Motor neuron (in vitro differentiated cells): ENCODE data around the gene TXNDC16. TPM values are rescaled to one million over a fixed set of nuclear protein-coding genes. Genes with fewer than 3 reads are reported as not detected.
"Not testable (repeated sequence)": the region's sequence is repeated elsewhere in the genome, so short reads cannot be mapped to it uniquely, and the experiment has no call there.

Experiments
- ATAC-seq, 8 experiments: fragments of 200-7000 bp; cut with Tn5 transposase; replicated peaks in 6 of 8; 2 replicates each; pipeline ENCODE4 v1.8.0; 2021; ENCODE audit warnings: mild to moderate bottlenecking in 8 of 8, moderate library complexity in 8 of 8
- H3K27ac ChIP-seq, 2 donors: fragments of 250-450 bp; sonication (Bioruptor Pico); 2 replicates each; pipeline ENCODE4 v1.9.0; 2021; ENCODE audit warnings: antibody characterized with exemption in 2 of 2, mild to moderate bottlenecking in 2 of 2, moderate library complexity in 1 of 2
- H3K4me1 ChIP-seq, 2 donors: fragments of 250-450 bp; sonication (Bioruptor Pico); replicated peaks in 1 of 2; 2 replicates each; pipeline ENCODE4 v1.6.1; 2021; ENCODE audit warnings: antibody characterized with exemption in 2 of 2, mild to moderate bottlenecking in 2 of 2, moderate library complexity in 1 of 2
- H3K4me3 ChIP-seq, 5 donors: fragments of 250-450 bp; sonication (Bioruptor Pico); 2 replicates each; pipeline ENCODE4 v1.9.0; 2021; ENCODE audit warnings: antibody characterized with exemption in 5 of 5, mild to moderate bottlenecking in 5 of 5, moderate library complexity in 4 of 5
- WGBS, 10 experiments: fragments of 450-650 bp; shearing (Covaris generic); methylation state at CpG; one replicate each; pipeline ENCODE4 v1.0.0; 2022; 5-methylcytosine and 5-hydroxymethylcytosine counted together
- in situ Hi-C, 9 experiments: fragments of 400-800 bp; cut with MboI; loops; one replicate each; pipeline ENCODE4 v1.15.0; 2021; ENCODE audit warnings: low sequenced_read_pairs in 9 of 9, low pct_unique_long_range_greater_than_20kb in 2 of 9; ENCODE audit not compliant: unreplicated experiment in 9 of 9
- total RNA-seq, 8 experiments: library from RNA; unstranded; fragments of 300-600 nt; gene quantifications; 2 replicates each; pipeline versions ENCODE4 v1.2.3 to v1.2.4, GENCODE V29; 2022

TXNDC16 gene
- total RNA-seq, 8 experiments from 2014 or later, result 2.3 to 24.0 (median 16.3) TPM

DNA sequence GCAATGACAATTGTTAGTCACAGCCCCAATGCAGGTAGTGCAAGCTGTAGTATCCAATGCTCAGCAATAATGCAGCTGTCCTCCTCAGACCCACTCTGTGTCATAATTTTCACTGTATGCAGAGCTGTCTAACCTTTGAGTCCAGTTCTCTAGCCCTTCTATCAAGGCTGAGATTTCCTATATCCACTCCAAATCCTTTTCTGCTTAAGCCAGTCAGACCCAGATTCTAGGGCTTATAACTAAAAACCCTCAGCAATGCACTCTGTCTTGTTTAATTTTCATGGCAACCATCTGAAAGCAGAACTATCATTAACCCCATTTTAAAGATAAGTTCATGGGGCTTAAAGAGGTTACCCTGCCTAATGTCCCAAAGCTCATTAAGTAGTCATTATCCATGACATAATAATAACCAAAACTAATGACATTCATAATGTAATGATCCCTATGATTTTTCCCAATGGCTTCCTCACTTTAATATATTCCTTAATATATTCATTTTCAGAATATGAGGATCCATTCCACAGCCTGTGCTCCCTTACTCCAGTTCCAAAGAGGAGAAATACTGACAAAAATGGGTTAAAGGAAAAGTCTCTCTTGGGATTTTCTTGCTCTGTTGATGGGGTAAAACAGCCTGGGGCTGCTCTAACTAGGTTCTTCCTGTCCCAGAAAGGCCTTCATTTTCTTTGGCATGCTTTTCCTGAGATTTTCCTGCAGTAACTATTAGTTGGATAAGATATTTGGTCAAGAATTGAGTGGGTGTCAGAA is 29.5 kb downstream of the TXNDC16 start:
- in situ Hi-C loops, result no loop called here
- no peak for ATAC-seq
- H3K27ac ChIP-seq, result no peak overlapping the region
- no peaks in the 10 kb centered on the region for H3K4me1 ChIP-seq
- no peak overlapping the region for H3K4me3 ChIP-seq

DNA sequence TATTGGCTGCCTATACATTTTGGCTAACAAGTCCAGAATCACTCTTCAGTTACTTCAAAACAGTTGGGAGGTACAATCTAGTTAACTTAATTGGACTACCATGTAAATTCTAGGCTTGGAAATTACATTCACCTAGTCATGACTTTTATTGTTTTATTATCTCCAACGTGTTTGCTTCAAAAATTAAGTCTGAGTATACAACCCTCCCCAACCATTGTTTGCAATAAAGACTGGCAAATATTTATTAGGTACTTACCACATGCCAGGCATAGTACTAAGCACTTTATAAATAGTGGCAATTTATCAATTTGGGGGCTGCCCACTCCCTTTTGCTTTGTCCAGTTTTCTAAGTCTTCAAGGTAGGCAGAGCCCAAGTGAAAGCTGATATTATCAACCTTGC is 30.3 kb downstream of the TXNDC16 start:
- H3K27ac ChIP-seq, result no peak overlapping the region
- H3K4me1 ChIP-seq, result no peaks in the 10 kb centered on the region
- WGBS, 10 experiments, result 0 to 88% (median 50%) methylated on average over 1 of the region's 1 CpG; no CpG with 5 or more reads in 3 of the 10 experiments
- in situ Hi-C loops, result no loop called here
- no peak overlapping the region for H3K4me3 ChIP-seq
- no peak for ATAC-seq

DNA sequence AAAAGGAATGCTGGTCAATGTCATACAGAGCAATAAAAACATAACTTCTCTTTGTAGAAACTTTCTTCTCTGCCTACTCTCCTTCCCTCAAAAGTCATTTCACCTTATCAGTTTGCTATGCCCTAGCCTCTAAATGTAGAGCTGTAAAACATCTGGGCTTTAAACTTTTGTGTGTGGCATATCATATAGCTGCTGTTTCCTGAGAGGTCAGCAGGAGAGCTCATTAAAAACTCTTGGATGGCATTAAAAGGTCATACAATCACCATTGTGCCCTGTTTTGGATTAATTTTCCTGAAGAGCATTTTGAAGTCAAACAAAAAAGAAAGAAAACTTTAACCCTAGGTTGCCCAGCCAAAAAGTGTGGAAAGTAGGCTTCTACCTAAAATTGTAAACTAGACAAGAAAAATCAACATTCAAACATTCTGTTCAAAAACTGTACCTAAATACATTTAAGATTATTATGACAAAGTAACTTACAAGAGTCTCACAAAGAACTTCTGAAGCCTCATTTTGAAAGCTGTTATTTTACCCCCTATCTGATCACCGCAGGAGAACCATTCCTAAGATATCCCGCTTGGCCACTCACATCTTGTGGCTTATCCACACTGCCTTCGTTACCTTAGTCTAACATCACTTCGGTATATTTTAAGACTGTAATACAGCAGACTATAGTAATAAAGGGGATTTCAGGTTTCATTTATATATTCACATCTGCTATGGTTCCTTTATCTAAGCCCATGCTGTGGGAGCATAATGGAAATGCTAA is 38.1 kb downstream of the TXNDC16 start:
- Histone ChIP-seq H3K4me1 (no peaks in the 10 kb centered on the region), H3K4me3 (no peak overlapping the region), H3K27ac (no peak overlapping the region)
- no peak for ATAC-seq
- WGBS, 10 experiments, result 64 to 100% (median 95%) methylated on average over 1 to 4 of the region's 4 CpGs; no CpG with 5 or more reads in 1 of the 10 experiments
- in situ Hi-C loops, result no loop called here

DNA sequence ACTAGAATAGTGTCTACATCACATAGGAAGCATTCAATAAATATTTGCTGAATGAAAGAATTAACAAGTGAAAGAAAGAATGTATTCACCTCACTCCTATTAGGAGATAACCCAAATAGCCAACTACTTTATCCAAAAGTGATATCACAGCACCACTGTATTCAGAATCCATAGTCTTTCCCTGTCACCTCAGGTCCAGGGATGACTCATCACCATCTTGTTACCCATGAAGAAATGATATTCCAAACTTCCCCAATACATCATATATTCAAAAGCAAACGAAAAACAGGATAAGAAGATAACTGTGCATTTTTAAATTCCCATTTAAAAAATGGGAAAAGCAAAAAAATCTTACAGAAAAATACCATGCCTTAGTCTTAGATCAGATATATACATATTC is 39.1 kb downstream of the TXNDC16 start:
- no peaks in the 10 kb centered on the region for H3K4me1 ChIP-seq
- H3K4me3 ChIP-seq, result no peak overlapping the region
- in situ Hi-C loops, result no loop called here
- WGBS, 10 experiments, result 43 to 100% (median 60%) methylated on average over 1 of the region's 1 CpG; no CpG with 5 or more reads in 3 of the 10 experiments
- ATAC-seq, result no peak
- H3K27ac ChIP-seq, result no peak overlapping the region

DNA sequence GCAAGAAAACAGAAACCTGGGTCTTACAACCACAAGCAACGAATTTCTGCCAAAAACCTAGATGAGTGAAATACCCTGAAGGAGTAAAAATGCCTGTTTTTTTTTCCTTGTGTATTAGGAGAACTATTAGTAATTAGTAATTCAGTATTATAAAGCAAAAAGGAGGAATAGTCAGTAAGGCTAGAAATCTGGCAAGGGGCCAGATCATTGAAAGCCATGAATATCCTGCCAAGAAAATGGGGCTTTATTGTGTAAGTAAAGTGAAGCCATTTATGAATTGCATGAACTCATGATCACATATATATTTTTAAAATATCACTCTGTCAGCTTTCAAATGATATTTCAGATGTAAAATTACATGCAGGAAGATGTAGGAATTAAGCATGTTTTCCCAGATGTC is 57.9 kb downstream of the TXNDC16 start:
- no peaks in the 10 kb centered on the region for H3K4me1 ChIP-seq
- H3K27ac ChIP-seq, result no peak overlapping the region
- 60 to 100% (median 83%) methylated on average over 1 of the region's 1 CpG; no CpG with 5 or more reads in 5 of the 10 experiments for WGBS, 10 experiments
- no peak overlapping the region for H3K4me3 ChIP-seq
- in situ Hi-C loops, result no loop called here
- ATAC-seq, result no peak

DNA sequence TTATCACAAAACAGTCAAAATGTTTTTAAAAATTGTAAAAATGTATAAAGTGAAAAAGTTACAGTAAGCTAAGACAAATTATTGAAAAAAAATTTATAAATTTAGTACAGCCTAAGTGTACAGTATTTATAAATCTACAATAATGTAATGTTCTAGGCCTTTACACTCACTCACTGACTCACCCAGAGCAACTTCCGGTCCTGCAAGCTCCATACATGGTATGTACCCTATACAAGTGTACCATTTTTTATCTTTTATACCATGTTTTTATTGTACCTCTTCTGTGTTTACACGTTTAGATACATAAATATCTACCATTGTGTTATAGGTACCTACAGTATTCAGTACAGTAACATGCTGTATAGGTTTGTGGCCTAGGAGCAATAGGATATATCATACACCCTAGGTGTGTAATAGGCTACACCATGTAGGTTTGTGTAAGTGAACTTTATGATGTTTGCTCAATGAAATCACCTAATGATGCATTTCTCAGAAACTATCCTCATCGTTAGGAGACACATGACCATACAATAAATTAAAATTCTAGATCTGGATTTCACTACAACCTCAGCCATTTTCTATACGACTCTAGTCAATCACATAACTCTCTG is 66.8 kb downstream of the TXNDC16 start:
- Histone ChIP-seq H3K27ac (no peak overlapping the region), H3K4me1 (no peaks in the 10 kb centered on the region), H3K4me3 (no peak overlapping the region)
- ATAC-seq, result no peak
- in situ Hi-C loops, result no loop called here
- WGBS, 10 experiments, result 56 to 100% (median 90%) methylated on average over 2 to 4 of the region's 4 CpGs; no CpG with 5 or more reads in 1 of the 10 experiments

DNA sequence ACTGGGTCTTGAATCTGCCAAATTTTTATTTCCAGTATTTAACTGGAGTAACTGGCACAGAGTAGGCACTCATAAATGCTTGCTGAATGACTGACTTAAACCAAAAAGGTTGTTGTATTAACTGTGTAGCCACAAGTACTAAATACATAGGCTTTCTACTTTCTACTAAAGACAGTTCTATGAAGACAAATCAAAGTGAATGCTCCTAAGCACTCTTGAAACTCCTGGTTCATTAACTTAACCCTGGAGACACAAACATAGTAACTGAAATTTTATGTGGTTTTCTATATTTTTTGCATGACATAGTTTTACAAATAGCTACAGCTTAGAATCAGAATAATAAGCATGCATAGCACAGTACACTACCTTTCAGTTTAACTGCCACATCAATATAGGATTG is 70.4 kb downstream of the TXNDC16 start:
- H3K4me1 ChIP-seq, result no peaks in the 10 kb centered on the region
- ATAC-seq, result no peak
- in situ Hi-C loops, result no loop called here
- no peak overlapping the region for H3K27ac ChIP-seq
- no peak overlapping the region for H3K4me3 ChIP-seq

DNA sequence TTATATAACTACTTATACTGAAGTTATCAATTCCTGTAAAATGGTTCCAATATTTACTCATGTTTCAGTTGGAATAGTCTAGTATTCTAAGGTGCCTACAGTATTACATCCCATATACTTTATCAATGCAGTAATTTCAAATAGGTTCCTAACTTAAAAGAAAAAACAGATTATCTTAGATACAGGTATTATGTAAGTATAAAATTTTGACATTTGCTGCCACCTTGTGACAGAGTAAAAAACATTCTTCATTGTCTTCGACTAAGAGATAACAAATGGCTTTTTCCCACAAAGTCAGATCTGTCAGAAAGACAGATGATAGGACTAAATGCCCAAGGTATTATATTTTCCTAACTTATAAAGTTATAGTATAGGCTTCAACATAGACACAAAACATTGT is 78.7 kb downstream of the TXNDC16 start:
- in situ Hi-C loops, result loop anchor here in 3 of 9 experiments (10.0 to 25.0 kb wide), 2 partner anchors 179 to 186 kb away; no protein-coding TSS in a partner anchor
- H3K27ac ChIP-seq, result no peak overlapping the region
- peak in 2 of 8 experiments; percentile 23 to 27 for ATAC-seq
- no peak overlapping the region for H3K4me3 ChIP-seq
- 0 to 69% (median 39%) methylated on average over 1 of the region's 1 CpG; no CpG with 5 or more reads in 2 of the 10 experiments for WGBS, 10 experiments
- H3K4me1 ChIP-seq, result no peaks in the 10 kb centered on the region

DNA sequence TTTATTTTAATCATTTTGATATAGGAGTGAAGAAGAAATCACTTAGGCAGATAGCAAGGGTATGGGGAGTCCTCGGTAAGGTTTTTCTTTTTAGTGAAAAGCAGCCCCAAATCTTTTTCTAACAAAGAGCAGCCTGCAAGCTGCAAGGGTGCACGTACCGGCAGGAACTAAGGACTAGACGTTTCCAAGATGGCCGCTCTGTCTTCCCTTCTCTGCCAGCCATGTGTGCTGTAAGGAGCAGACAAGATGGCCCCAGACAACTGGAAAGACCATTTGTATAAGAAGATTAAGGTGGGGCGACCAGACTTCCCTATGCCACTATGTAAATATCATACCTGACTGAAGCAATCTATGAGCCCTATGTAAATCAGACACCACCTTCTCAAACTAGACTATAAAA is 79.6 kb downstream of the TXNDC16 start:
- in situ Hi-C loops, result loop anchor here in 3 of 9 experiments (10.0 to 25.0 kb wide), 2 partner anchors 178 to 185 kb away; no protein-coding TSS in a partner anchor
- ATAC-seq, result no peak
- WGBS, 10 experiments, result 67 to 100% (median 91%) methylated on average over 1 to 6 of the region's 6 CpGs; no CpG with 5 or more reads in 2 of the 10 experiments
- Histone ChIP-seq H3K4me1 (no peaks in the 10 kb centered on the region), H3K27ac (no peak overlapping the region), H3K4me3 (no peak overlapping the region)

DNA sequence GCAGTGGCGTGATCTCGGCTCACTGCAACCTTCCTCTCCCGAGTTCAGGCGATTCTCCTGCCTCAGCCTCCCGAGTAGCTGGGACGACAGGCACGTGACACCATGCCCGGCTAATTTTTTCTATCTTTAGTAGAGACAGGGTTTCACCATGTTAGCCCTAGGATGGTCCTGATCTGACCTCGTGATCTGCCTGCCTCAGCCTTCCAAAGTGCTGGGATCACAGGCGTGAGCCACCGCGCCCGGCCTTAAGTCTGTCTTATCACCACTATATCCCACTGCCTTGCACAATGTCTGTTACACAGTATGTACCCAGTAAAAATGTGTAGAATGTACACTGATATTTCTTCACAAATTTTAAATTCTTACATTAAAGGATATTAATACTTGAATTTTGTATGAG is 80.1 kb downstream of the TXNDC16 start:
- in situ Hi-C loops, result loop anchor here in 3 of 9 experiments (10.0 to 25.0 kb wide), 2 partner anchors 177 to 185 kb away; no protein-coding TSS in a partner anchor
- WGBS, 10 experiments, result 80 to 100% (median 92%) methylated on average over 1 to 13 of the region's 13 CpGs; no CpG with 5 or more reads in 2 of the 10 experiments
- H3K4me3 ChIP-seq, H3K27ac ChIP-seq, ATAC-seq, H3K4me1 ChIP-seq: not testable (repeated sequence)

DNA sequence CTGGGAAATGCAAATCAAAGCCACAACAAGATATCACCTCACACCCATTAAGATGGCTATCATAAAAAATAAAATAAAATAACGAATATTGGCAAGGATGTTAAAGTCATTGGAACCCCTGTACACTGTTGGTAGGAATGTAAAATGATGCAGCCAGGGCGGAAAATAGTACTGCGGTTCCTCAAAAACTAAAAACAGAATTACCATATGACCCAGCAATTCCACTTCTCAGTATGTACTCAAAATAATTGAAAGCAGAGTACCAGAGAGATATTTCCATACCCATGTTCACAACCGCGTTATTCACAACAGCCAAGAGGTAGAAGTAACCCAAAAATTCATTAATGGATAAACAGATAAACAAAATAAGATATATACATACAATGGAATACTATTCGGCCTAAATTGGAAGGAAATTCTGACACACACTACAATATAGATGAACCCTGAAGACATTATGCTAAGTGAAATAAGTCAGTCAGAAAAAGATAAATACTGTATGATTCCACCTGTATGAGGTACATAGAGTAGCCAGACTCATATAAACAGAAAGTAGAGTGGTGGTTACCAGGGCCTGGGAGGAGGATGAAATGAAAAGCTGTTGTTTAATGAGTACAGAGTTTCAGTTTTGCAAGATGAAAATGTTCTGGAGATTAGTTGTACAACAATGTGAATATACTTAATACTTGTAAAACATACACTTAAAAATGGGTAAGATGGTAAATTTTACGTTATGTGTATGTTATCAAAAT is 84.6 kb downstream of the TXNDC16 start:
- in situ Hi-C loops, result loop anchor here in 1 of 9 experiments (25.0 kb wide), 1 partner anchor 180 kb away; no protein-coding TSS in a partner anchor
- H3K4me3 ChIP-seq, result no peak overlapping the region
- ATAC-seq, result no peak
- no peak overlapping the region for H3K27ac ChIP-seq
- no peaks in the 10 kb centered on the region for H3K4me1 ChIP-seq
- WGBS, 10 experiments, result 43 to 100% (median 80%) methylated on average over 2 to 7 of the region's 7 CpGs

DNA sequence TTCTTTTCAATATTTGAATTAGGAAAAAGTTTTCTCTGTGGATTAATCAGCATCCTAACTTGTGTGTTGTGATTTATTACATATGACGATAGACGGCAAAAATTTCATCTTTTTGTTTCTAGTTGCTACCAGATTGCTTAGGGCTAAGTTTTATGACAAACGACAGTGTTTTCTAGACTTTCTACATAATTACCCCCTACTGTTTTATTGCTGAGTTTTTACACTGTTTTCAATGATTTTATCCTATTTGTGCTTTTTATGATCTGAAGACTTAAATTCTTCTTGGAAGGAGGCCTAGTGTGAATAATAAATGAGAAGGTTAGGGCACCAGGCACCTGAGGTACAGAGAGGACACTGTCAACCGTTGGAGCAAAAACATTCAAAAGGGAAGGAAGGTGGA is 88.1 kb downstream of the TXNDC16 start:
- no peak overlapping the region for H3K27ac ChIP-seq
- no peaks in the 10 kb centered on the region for H3K4me1 ChIP-seq
- in situ Hi-C loops, result loop anchor here in 1 of 9 experiments (25.0 kb wide), 1 partner anchor 177 kb away; no protein-coding TSS in a partner anchor
- ATAC-seq, result no peak
- WGBS, 10 experiments, result 44 to 100% (median 91%) methylated on average over 2 to 4 of the region's 4 CpGs
- H3K4me3 ChIP-seq, result no peak overlapping the region
